Activated naive CD4-positive, alpha-beta T cell treated with anti-CD3 and anti-CD28 coated beads, Interleukin-2, amount 10 ng/mL, durations not matched to agents 5 hours and 36 hours (primary cell): ENCODE data around the gene TYMP. TPM values are rescaled to one million over a fixed set of nuclear protein-coding genes. Genes with fewer than 3 reads are reported as not detected.

ENCODE experiments used
- total RNA-seq, 2 experiments: library from RNA; stranded (reverse); gene quantifications; one replicate each; pipeline ENCODE4 v1.2.3, GENCODE V29; 2021

TYMP gene
- total RNA-seq: 10 to 100 TPM; 39.2 to 41.7 TPM

GRCh38 chr22:50529897-50530579 lies at the start of gene TYMP:
Gene TYMP, minus strand, starts transcription at chr22:50530012. Its CDS starts 303 bp downstream, at chr22:50529709.

GRCh38 chr22:50577987-50578775 lies 48.4 kb upstream of the TYMP start, which contains the start of gene CPT1B:
Gene CPT1B, minus strand, starts transcription at chr22:50578427. Its CDS starts 512 bp downstream, at chr22:50577915.

GRCh38 chr22:50562523-50563412 lies 33.0 kb upstream of the TYMP start, which contains the start of gene SYCE3:
Gene SYCE3, minus strand, starts transcription at chr22:50562919. Its CDS starts 6,514 bp downstream, at chr22:50556405.

GRCh38 chr22:50545522-50546325 lies 15.9 kb upstream of the TYMP start, which contains the start of gene KLHDC7B:
Gene KLHDC7B, plus strand, starts transcription at chr22:50545899. Its CDS starts 345 bp downstream, at chr22:50546244.

GRCh38 chr22:50525104-50525857 lies 4.5 kb downstream of the TYMP start, which contains the start of gene SCO2:
Gene SCO2, minus strand, starts transcription at chr22:50525598. Its CDS starts 1,187 bp downstream, at chr22:50524411.

GRCh38 chr22:50507991-50508884 lies 21.6 kb downstream of the TYMP start, which contains the start of gene NCAPH2:
Gene NCAPH2, plus strand, starts transcription at chr22:50508224. Its CDS starts 114 bp downstream, at chr22:50508338.

GRCh38 chr22:50507421-50507990 lies 22.3 kb downstream of the TYMP start, which contains the start of gene LMF2:
Gene LMF2, minus strand, starts transcription at chr22:50507702. Its CDS starts 27 bp downstream, at chr22:50507675.

GRCh38 chr22:50486561-50487289 lies 43.1 kb downstream of the TYMP start, which contains the start of gene MIOX:
Gene MIOX, plus strand, starts transcription at chr22:50486859. Its CDS starts 39 bp downstream, at chr22:50486898.

GRCh38 chr22:50481440-50482106 lies 48.2 kb downstream of the TYMP start, which contains the start of gene ADM2:
Gene ADM2, plus strand, starts transcription at chr22:50481543. Its CDS starts 305 bp downstream, at chr22:50481848.

Other genes starting within 250 kb of the TYMP start
- gene PLXNB2, start 222.4 kb downstream of the TYMP start, total RNA-seq: 10 to 100 TPM; 16.1 to 16.4 TPM
- 1 to 10 TPM; 4.5 to 4.7 TPM for gene DENND6B, start 203.0 kb downstream of the TYMP start, total RNA-seq
- gene PPP6R2, start 186.7 kb downstream of the TYMP start, total RNA-seq: 10 to 100 TPM; 54.5 to 60.9 TPM
- 100 to 1,000 TPM; 174 to 186 TPM for gene SBF1, start 55.0 kb downstream of the TYMP start, total RNA-seq
- gene ADM2, start 48.5 kb downstream of the TYMP start, total RNA-seq: 1 to 10 TPM; 4.6 to 6.1 TPM
- gene MIOX, start 43.2 kb downstream of the TYMP start, total RNA-seq: not detected
- 100 to 1,000 TPM; 106 to 107 TPM for gene LMF2, start 22.3 kb downstream of the TYMP start, total RNA-seq
- 10 to 100 TPM; 83.5 to 88.7 TPM for gene NCAPH2, start 21.8 kb downstream of the TYMP start, total RNA-seq
- 10 to 100 TPM in 1 of 2 experiments, 1 to 10 TPM in 1; 3.8 to 11.7 TPM for gene SCO2, start 4.4 kb downstream of the TYMP start, total RNA-seq
- 1 to 10 TPM; 6.4 to 7.6 TPM for gene KLHDC7B, start 15.9 kb upstream of the TYMP start, total RNA-seq
- not detected for gene SYCE3, start 32.9 kb upstream of the TYMP start, total RNA-seq
- 10 to 100 TPM; 54.9 to 59.9 TPM for gene CPT1B, start 48.4 kb upstream of the TYMP start, total RNA-seq
- gene CHKB, start 52.8 kb upstream of the TYMP start, total RNA-seq: 100 to 1,000 TPM; 111 to 117 TPM
- gene MAPK8IP2, start 70.8 kb upstream of the TYMP start, total RNA-seq: under 1 TPM; 0.12 to 0.28 TPM
- gene ARSA, start 98.1 kb upstream of the TYMP start, total RNA-seq: 10 to 100 TPM; 56.8 to 59.1 TPM
- not detected for gene SHANK3, start 142.8 kb upstream of the TYMP start, total RNA-seq
- not detected for gene ACR, start 208.2 kb upstream of the TYMP start, total RNA-seq